ENCODE data around the gene LYSMD2.

DNA sequence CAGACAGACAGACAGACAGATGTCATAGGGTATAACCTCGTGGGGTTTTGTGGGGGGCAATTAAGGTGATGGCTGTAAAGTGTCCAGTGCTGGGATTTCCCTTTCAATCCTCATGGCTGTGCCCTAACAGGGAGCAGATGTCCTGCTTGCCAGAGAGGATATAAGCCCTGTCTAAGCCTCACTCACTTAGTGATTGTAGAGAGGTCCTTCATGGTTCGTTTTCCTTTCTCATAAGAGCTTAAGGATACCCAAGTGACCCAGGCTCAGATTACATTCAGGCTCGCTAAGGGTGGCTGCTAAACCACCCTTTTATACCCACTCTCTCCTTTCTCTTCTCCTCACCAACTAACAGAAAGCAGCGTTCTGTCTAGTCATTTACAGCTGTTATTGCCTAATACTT lies 19.2 kb downstream of the LYSMD2 start:
- no peak for TF ChIP-seq POLR2A (IDR thresholded peaks at IDR 0.05)
- TF ChIP-seq, protein P1, sequence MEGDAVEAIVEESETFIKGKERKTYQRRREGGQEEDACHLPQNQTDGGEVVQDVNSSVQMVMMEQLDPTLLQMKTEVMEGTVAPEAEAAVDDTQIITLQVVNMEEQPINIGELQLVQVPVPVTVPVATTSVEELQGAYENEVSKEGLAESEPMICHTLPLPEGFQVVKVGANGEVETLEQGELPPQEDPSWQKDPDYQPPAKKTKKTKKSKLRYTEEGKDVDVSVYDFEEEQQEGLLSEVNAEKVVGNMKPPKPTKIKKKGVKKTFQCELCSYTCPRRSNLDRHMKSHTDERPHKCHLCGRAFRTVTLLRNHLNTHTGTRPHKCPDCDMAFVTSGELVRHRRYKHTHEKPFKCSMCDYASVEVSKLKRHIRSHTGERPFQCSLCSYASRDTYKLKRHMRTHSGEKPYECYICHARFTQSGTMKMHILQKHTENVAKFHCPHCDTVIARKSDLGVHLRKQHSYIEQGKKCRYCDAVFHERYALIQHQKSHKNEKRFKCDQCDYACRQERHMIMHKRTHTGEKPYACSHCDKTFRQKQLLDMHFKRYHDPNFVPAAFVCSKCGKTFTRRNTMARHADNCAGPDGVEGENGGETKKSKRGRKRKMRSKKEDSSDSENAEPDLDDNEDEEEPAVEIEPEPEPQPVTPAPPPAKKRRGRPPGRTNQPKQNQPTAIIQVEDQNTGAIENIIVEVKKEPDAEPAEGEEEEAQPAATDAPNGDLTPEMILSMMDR (IDR thresholded peaks at IDR 0.05) = no peak

All from Peyer's patch (tissue), 4 donors.